Panc1 (cell line): ENCODE measurements around the gene HSP90AA1. TPM values are rescaled to one million over a fixed set of nuclear protein-coding genes. Genes with fewer than 3 reads are reported as not detected.

ENCODE experiments used
- ATAC-seq: fragments of 200-7000 bp; cut with Tn5 transposase; 2 replicates; pipeline ENCODE4 v1.9.1; 2020; ENCODE audit warnings: mild to moderate bottlenecking, moderate library complexity
- BruUV-seq: library from RNA; stranded (reverse); fragments of 400-500 nt; replicated peaks from 2 replicates; lab custom pipeline; 2021; lab: Mats Ljungman, UMichigan
- CTCF ChIA-PET: fragments of 300-600 bp; sonication (Branson Sonifier 250); formaldehyde crosslinking; loops from one replicate; lab custom pipeline; 2022; ENCODE audit warnings: antibody characterized with exemption; lab: Charles Lee
- POLR2A ChIA-PET: fragments of 300-600 bp; sonication (Branson Sonifier 250); formaldehyde crosslinking; loops from one replicate; lab custom pipeline; 2022; ENCODE audit warnings: antibody characterized with exemption; lab: Charles Lee
- DNase-seq: peaks from one replicate; pipeline ENCODE4 v3.0.0-alpha.2; 2010; ENCODE audit warnings: low read depth, low spot score
- H3K27ac ChIP-seq: 2 replicates; pipeline ENCODE4 v1.5.1; 2011; ENCODE audit warnings: mild to moderate bottlenecking, low read length, inconsistent platforms
- H3K27me3 ChIP-seq: fragments of 200-500 bp; sonication (Bioruptor generic); 2 replicates; pipeline ENCODE4 v1.6.0; 2014; ENCODE audit warnings: low read length, inconsistent platforms; ENCODE audit not compliant: control insufficient read depth, insufficient read depth
- H3K36me3 ChIP-seq: fragments of 200-500 bp; sonication (Bioruptor generic); 2 replicates; pipeline ENCODE4 v1.5.1; 2014; ENCODE audit warnings: inconsistent platforms, mild to moderate bottlenecking, low read length, moderate library complexity; ENCODE audit not compliant: control insufficient read depth, insufficient read depth
- H3K4me1 ChIP-seq: 2 replicates; pipeline ENCODE4 v1.5.1; 2011; ENCODE audit warnings: inconsistent platforms, mild to moderate bottlenecking, low read length, moderate library complexity; ENCODE audit not compliant: control insufficient read depth, insufficient read depth
- H3K4me3 ChIP-seq, 2 experiments: 2 replicates each; pipeline ENCODE4 v1.5.1; 2011 to 2012; ENCODE audit warnings: low read depth in 2 of 2, low read length in 2 of 2, mild to moderate bottlenecking in 2 of 2, inconsistent platforms in 1 of 2, moderate library complexity in 1 of 2
- H3K9me3 ChIP-seq: fragments of 200-500 bp; sonication (Bioruptor generic); 2 replicates; pipeline ENCODE4 v1.5.1; 2014; ENCODE audit warnings: low read depth, mild to moderate bottlenecking, inconsistent platforms, low read length, moderate library complexity; ENCODE audit not compliant: control insufficient read depth, insufficient read depth
- CTCF ChIP-seq: fragments of 450-650 bp; IDR thresholded peaks from 2 replicates; pipeline ENCODE4 v1.5.1; 2017; ENCODE audit warnings: mild to moderate bottlenecking
- POLR2AphosphoS5 ChIP-seq: IDR thresholded peaks from 2 replicates; pipeline ENCODE4 v1.6.1; 2012; ENCODE audit warnings: mild to moderate bottlenecking, low read depth, low read length, moderate library complexity
- SIN3A ChIP-seq: IDR thresholded peaks from 2 replicates; pipeline ENCODE4 v1.6.1; 2012; ENCODE audit warnings: low read depth, mild to moderate bottlenecking, low read length, moderate library complexity, borderline replicate concordance; ENCODE audit not compliant: insufficient read depth
- TCF7L2 ChIP-seq: IDR thresholded peaks from 2 replicates; pipeline ENCODE4 v1.6.1; 2011; ENCODE audit warnings: mild to moderate bottlenecking, low read depth, low read length, inconsistent platforms
- in situ Hi-C: cut with HindIII; loops from 2 replicates; pipeline ENCODE4 v1.10.0; 2016; ENCODE audit warnings: low sequenced_read_pairs, low pct_unique_long_range_greater_than_20kb
- intact Hi-C: fragments of 100-400 bp; cut with micrococcal nuclease; formaldehyde crosslinking; loops from one replicate; pipeline ENCODE4 v1.10.0; 2022; ENCODE audit not compliant: unreplicated experiment
- total RNA-seq: library from RNA; stranded (reverse); gene quantifications from one replicate; pipeline ENCODE4 v1.2.1, GENCODE V29; 2021; ENCODE audit not compliant: unreplicated experiment
- TF ChIP-seq, protein P1 (sequence below), 2 experiments: IDR thresholded peaks; 2 replicates each; pipeline ENCODE4 v1.6.1; 2011 to 2012; ENCODE audit warnings: low read depth in 2 of 2, control low read depth in 1 of 2, low read length in 1 of 2, mild to moderate bottlenecking in 1 of 2, moderate library complexity in 1 of 2; ENCODE audit not compliant: insufficient read depth in 1 of 2

HSP90AA1 gene
- total RNA-seq, 1 experiment from 2014 or later = 383 TPM

- CTCF ChIA-PET = no interaction called here
Observed at GRCh38 chr14:102121567-102121966, 34.7 kb upstream of the HSP90AA1 start.

GRCh38 chr14:102120888-102121287 is 34.0 kb upstream of the HSP90AA1 start:
- no peak for TF ChIP-seq POLR2AphosphoS5
- TF ChIP-seq TCF7L2 = no peak
- TF ChIP-seq, protein P1, sequence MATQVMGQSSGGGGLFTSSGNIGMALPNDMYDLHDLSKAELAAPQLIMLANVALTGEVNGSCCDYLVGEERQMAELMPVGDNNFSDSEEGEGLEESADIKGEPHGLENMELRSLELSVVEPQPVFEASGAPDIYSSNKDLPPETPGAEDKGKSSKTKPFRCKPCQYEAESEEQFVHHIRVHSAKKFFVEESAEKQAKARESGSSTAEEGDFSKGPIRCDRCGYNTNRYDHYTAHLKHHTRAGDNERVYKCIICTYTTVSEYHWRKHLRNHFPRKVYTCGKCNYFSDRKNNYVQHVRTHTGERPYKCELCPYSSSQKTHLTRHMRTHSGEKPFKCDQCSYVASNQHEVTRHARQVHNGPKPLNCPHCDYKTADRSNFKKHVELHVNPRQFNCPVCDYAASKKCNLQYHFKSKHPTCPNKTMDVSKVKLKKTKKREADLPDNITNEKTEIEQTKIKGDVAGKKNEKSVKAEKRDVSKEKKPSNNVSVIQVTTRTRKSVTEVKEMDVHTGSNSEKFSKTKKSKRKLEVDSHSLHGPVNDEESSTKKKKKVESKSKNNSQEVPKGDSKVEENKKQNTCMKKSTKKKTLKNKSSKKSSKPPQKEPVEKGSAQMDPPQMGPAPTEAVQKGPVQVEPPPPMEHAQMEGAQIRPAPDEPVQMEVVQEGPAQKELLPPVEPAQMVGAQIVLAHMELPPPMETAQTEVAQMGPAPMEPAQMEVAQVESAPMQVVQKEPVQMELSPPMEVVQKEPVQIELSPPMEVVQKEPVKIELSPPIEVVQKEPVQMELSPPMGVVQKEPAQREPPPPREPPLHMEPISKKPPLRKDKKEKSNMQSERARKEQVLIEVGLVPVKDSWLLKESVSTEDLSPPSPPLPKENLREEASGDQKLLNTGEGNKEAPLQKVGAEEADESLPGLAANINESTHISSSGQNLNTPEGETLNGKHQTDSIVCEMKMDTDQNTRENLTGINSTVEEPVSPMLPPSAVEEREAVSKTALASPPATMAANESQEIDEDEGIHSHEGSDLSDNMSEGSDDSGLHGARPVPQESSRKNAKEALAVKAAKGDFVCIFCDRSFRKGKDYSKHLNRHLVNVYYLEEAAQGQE (IDR thresholded peaks at IDR 0.05; ENCODE audit: insufficient read depth in 1 of 2, low read depth in 2 of 2, low read length in 1 of 2) = no peak
- no peak for TF ChIP-seq CTCF
- TF ChIP-seq SIN3A = no peak
- H3K4me3 ChIP-seq = no peak overlapping the region
- H3K27ac ChIP-seq = no peak overlapping the region
- no peaks in the 10 kb centered on the region for H3K9me3 ChIP-seq
- POLR2A ChIA-PET = interaction anchor here (0.6 kb wide), 2 partner anchors 60 to 185 kb away, joined by 7 to 8 read pairs; no protein-coding TSS in a partner anchor
- no peaks in the 10 kb centered on the region for H3K27me3 ChIP-seq
- peaks cover 5% of the 10 kb centered on the region for H3K4me1 ChIP-seq
- CTCF ChIA-PET = interaction anchor here (0.6 kb wide), 1 partner anchor 25 kb away, joined by 6 read pairs; no protein-coding TSS in a partner anchor
- no TSS peak for BruUV-seq
- DNase-seq (no peak), ATAC-seq (no peak)
- H3K36me3 ChIP-seq = no peaks in the 10 kb centered on the region
- intact Hi-C loops = no loop called here
- in situ Hi-C loops = no loop called here

More at GRCh38 chr14:102121567-102121966, 34.7 kb upstream of the HSP90AA1 start:
- TF ChIP-seq, protein P1 (IDR thresholded peaks at IDR 0.05; ENCODE audit: insufficient read depth in 1 of 2, low read depth in 2 of 2, low read length in 1 of 2) = no peak
- TF ChIP-seq SIN3A (no peak), TCF7L2 (no peak), CTCF (no peak), POLR2AphosphoS5 (no peak)
- Histone ChIP-seq H3K27ac (no peak overlapping the region), H3K27me3 (no peaks in the 10 kb centered on the region), H3K36me3 (no peaks in the 10 kb centered on the region), H3K4me1 (peaks cover 7% of the 10 kb centered on the region), H3K9me3 (no peaks in the 10 kb centered on the region), H3K4me3 (no peak overlapping the region)
- intact Hi-C loops = no loop called here
- no TSS peak for BruUV-seq
- in situ Hi-C loops = no loop called here
- no peak for ATAC-seq
- POLR2A ChIA-PET = no interaction called here
- DNase-seq = no peak
